Left colon (tissue), 2 donors: ENCODE results near the gene EXOC3L4. TPM values are rescaled to one million over a fixed set of nuclear protein-coding genes. Genes with fewer than 3 reads are reported as not detected.

Experiments
- ATAC-seq: fragments of 200-7000 bp; cut with Tn5 transposase; one replicate; pipeline ENCODE4 v1.9.1; 2020; ENCODE audit warnings: mild to moderate bottlenecking, moderate library complexity
- DNase-seq, 2 donors: peaks; one replicate each; pipeline ENCODE4 v3.0.0-alpha.2; 2020
- intact Hi-C, 2 donors: fragments of 100-400 bp; cut with DNase I in 1 of 2; cut with micrococcal nuclease in 1 of 2; formaldehyde crosslinking; loops; one replicate each; pipeline versions ENCODE4 v1.11.2 to v1.14.0; 2022; cut with DNase I, micrococcal nuclease
- total RNA-seq, 2 donors: library from RNA; stranded (reverse); fragmentation: NEBNext Ultra II Directional; extraction: Animal tissue kit (Norgen Biotek cat#: 25700); gene quantifications; one replicate each; pipeline ENCODE4 v1.2.1, GENCODE V29; 2021
- donor health status: DM: no; HTN: no; CAD: no.
- donor health status: DM: yes; HTN: yes; CAD: no.

EXOC3L4 gene
- total RNA-seq, 2 donors from 2014 or later: 13.5 to 27.4 TPM

GRCh38 chr14:103087343-103087835 is 7.1 kb upstream of the EXOC3L4 start:
- DNase-seq (no peak), ATAC-seq (no peak)
- intact Hi-C loops: no loop called here

GRCh38 chr14:103088921-103089320 is 5.6 kb upstream of the EXOC3L4 start:
- intact Hi-C loops: no loop called here
- ATAC-seq (no peak), DNase-seq (no peak)

GRCh38 chr14:103089386-103090335 is 4.9 kb upstream of the EXOC3L4 start:
- ATAC-seq: no peak
- no peak for DNase-seq
- intact Hi-C loops: no loop called here

DNA sequence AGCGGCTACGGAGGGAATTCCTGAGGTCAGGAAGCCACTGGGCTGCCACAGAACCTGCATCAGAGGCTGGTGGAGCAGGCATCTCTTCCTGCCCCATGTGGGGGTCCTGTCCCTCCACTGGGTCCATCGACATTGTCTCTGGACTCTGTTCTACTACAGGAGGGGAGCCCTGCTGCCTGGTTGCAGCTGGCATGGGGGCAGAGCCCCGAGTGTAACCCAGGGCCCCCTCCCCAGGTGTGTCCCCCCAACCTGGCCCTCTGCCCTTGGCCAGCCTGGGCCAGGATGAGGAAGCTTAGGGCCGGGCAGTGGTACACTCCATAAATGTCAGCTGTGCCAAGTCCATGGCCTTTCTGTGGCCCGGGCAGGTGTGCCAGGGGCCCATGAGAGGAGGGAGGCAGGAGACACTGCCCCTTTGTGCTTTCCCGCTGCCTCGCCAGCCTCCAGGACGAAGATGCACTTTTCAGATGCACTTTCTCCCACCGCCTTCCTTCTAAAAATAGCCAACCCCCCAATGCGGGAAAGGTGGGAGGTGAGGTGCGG is 4.0 kb upstream of the EXOC3L4 start:
- ATAC-seq (no peak), DNase-seq (no peak)
- intact Hi-C loops: no loop called here

DNA sequence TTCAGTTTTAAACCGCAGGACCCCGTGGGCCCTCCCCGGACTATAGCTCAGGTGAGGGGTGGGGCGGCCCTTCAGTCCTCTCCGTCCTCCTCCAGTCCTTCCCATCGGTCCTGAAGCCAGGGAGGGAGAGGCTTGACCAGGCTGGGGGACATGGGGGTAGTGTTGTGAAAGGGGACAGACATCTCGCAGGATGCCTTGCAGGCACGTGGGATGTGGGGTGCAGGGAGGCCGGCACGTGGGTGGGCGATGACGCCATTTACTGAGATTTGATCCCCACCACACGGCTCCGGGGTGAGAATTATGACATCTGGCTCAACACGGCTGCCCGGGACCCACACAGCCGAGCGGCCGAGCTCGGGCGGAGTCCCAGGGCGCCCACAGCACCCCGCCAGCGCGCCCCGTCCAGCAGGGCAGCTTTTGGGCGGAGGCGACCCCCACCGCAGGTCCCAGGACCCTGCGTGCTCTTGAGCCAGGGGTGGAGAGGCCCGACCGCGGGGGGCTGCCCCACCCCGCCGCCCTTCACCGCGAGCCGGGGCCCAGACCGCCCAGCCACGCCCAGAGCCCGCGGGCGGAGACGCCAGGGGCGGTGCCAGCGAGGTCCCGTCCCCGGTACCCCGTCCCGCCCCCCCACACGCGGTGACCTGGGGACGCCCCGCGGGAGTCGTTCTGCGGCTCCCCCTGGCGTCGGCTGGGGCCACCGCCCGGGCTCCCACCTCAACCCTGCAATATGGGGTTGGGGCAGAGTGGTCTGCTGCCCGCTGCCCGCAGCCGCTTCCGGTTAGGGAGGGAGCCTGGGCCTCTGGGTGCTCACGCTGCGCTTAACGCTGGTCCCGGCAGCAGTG is 3.3 kb upstream of the EXOC3L4 start:
- intact Hi-C loops: no loop called here
- ATAC-seq (peak; percentile 55), DNase-seq (peak in 1 of 2 donors; percentile 81)

- DNase-seq (no peak), ATAC-seq (no peak)
- intact Hi-C loops: no loop called here
Observed at GRCh38 chr14:103091883-103092222, 2.7 kb upstream of the EXOC3L4 start.

- DNase-seq (no peak), ATAC-seq (no peak)
- intact Hi-C loops: no loop called here
Observed at GRCh38 chr14:103093856-103094405, 594 bp upstream of the EXOC3L4 start.

DNA sequence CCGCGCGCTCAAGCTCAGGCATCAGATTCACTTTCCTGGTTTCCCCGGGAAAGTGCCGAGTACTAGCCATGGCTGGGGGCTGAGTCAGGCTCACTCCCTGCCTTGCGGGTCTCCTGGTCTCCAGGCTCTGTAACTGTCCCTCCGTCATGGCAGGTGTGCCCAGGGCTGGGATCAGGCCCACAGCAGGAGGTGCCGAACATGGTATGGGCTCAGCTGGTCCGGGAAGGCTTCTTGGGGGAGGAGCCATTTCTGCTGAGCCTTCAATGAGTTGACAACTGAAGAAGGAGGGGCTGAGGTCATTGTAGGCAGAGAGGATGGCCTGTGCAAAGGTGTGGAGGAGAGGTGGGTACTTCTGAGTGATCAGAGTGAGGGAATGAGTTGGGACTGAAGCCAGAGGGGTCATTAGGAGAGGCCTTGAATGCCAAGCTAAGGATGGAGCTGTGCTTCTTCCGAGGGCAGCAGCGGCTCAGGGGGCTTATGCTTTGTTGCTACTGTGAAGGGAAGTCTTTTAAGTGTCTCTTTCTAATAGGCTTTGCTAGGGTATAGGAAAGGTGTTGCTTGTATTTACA is 769 bp downstream of the EXOC3L4 start:
- DNase-seq: no peak
- peak; percentile 57 for ATAC-seq
- intact Hi-C loops: no loop called here

DNA sequence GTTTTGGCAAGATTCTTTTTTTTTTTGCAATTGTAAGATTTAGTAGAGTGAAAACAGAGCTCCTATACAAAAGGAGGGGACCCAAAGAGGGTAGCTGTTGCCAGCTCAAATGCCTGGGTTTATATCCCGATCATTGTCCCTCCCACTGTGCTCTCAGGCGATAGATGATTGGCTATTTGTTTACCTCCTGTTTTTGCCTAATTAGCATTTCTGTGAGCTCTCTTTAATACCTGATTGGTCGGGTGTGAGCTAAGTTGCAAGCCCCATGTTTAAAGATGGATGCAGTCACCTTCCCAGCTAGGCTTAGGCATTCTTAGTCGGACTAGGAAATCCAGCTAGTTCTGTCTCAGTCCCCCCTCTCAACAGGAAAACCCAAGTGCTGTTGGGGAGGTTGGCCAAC is 1.9 kb downstream of the EXOC3L4 start:
- ATAC-seq (no peak), DNase-seq (no peak)
- intact Hi-C loops: no loop called here

- no peak for DNase-seq
- intact Hi-C loops: no loop called here
- no peak for ATAC-seq
Observed at GRCh38 chr14:103097244-103097993, 2.9 kb downstream of the EXOC3L4 start.

DNA sequence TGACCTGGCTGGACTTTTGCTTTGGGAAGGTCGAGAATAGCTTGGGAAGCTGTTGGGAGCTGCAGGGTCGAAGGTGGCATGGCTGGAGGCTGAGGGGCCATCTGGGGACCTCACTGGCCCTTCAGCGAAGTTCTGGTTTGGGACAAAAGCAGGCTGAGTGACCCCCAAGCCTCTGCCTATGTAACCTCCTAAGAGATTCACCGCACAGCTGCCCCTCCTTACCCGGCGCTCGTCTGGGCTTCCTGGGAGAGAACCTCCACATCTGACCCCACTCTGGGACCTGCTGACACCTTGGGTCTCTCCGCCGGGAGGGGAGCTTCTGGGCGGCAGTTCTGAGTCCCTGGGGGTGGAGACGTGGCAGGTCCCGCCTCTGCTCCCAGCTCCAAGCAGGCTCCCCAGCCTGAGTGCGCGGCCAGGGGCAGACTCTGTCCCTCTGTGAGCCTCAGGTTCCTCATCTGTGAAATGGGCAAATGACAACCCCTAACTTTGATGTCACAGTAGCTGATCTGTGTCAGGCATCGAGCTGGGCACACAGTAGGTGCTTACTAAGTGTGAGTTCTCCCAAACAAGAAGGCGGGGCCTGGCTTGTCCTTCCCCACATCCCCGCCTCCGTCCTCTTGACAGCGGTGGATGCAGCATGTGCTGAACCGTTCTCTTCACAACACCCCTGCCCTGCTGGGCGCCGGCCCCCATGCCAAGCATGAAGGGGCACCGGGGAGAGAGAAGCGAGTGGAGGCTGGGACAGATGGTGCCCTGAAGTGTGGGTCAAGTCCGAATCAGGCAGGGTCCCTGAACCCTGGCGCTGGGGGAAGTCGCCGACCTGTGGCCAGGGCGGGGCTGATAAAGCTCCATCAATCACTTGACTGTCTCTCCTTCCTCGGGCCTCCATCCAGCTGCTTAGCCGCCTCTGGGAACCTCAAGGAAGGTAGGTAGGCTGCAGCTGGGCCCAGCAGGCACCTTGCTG is 3.8 kb downstream of the EXOC3L4 start:
- ATAC-seq (no peak), DNase-seq (no peak)
- intact Hi-C loops: no loop called here

DNA sequence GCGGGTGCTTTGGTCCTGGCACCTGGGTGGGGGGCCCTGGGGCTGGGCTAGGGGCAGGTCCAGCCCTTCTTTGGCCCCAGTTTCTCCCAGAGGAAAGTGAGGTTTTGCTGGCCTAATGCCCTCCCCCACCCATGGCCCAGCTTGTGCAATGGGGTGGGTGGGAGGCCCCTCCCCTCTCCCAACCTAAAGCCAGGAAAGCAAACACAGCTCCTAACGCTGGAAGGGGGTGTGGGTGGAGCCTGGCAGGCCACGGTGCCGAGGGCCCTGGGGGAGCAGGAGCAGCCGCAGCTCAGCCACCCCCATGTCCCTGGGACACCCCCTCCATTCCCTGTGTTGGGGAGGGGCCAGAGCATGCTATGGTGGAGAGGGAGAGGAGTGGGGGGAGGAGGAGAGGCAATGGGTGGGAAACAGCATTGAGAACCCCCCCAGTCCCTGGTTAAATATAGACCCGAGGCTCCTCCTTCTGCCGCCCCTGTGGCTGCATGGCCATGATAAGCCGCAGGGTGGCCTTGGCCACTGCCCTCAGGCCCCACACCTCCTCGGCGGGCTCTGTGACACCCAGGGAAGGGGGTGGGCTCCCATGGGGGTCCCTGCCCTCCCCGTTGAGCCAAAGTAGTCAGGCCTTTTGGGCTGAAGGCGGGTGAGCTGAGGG is 4.7 kb downstream of the EXOC3L4 start:
- intact Hi-C loops: no loop called here
- DNase-seq: no peak

DNA sequence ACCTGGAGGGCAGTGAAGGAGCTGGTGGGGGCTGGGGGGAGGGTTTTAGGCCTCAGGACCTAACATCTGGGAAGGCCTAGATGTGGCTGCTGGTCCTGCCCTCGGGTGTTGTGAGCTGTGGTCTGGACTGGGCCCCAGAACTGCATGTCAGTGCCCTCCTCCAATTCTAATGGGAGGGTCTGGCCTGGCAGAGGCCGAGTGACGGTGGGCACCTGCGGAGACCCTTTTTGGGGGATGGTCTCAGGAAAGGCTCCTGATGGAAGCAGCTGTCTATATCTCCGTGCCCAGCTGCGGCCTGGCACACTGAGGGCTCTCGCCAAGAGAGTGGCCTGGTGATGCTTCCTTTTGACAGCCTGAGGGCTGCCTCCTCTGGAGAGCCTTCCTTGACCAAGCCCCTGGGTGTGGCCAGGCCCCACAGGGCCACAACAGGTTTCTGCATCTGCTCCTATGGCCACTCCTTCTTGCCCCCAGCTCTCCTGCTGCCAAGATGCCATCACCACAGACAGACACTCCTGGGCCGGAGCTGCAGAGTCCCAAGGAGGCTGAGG is 5.3 kb downstream of the EXOC3L4 start:
- intact Hi-C loops: loop anchor here (10.0 kb wide), 2 partner anchors 85 to 195 kb away; no protein-coding TSS in a partner anchor
- ATAC-seq (no peak), DNase-seq (no peak)

More for the DNA sequence above, 4.7 kb downstream of the EXOC3L4 start:
- ATAC-seq: no peak

- intact Hi-C loops: loop anchor here (10.0 kb wide), 2 partner anchors 84 to 194 kb away; no protein-coding TSS in a partner anchor
- DNase-seq: no peak
- no peak for ATAC-seq
Observed at GRCh38 chr14:103100281-103101121, 6.0 kb downstream of the EXOC3L4 start.

- intact Hi-C loops: loop anchor here (10.0 kb wide), 2 partner anchors 83 to 193 kb away; no protein-coding TSS in a partner anchor
- ATAC-seq: no peak
- no peak for DNase-seq
Observed at GRCh38 chr14:103101257-103101962, 6.9 kb downstream of the EXOC3L4 start.
